ENCODE data around the gene DCC. TPM values are rescaled to one million over a fixed set of nuclear protein-coding genes. Genes with fewer than 3 reads are reported as not detected.

The DCC gene
- total and polyA plus RNA-seq, 9 of the 15 experiments (the other 6 are each of a cell fraction or from before 2014, with no cell fraction given), result not detected

DNA sequence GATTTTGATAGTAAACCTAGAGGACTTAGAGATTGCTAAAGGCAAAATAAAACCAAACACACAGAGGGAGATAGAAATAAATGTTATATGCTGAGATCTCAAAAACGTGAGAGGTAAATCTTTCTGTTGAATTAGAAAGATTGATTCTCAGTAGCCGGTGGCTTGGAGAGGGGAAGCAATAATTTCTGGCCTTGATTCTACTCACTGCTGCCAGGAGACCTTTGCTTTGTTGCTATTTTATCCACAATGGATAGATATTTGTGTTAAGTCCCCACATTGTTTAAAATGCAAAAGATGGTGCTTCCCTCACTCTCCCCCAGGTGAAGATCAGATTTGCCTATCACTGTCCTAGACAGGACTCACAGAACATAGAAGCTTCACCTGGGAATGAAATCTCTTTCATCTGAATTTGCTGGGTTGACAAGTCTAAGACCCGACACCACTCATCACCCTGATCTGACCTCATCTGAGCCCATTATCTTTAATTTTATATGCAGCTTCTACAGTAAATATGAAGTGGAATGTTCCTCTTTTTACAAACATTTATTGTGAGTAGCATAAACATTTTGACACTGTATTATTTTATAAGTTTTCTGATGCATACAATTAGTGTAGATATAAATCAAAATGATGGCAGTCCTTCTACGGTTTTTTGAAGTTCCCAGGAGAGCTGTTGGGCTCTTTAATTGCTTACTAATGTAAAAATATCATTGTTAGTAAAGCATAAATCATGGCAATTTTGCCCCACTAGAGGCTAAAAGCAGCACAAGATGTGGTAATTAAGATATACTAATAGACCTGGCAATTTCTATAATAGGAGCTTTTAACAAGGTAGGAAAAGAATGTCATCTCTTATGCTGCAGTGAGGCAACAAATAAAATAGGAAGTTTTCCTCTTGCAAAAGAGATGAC, 149.7 kb downstream of the DCC start:
- in situ Hi-C loops (cut with MboI) (no loop called here), intact Hi-C loops (cut with micrococcal nuclease) (no loop called here)
- H3K27me3 ChIP-seq (ENCODE audit: control insufficient read depth in 2 of 2, insufficient read depth in 2 of 2, low read length in 2 of 2), result no peaks in the 10 kb centered on the region
- ATAC-seq, result no peak
- no peaks in the 10 kb centered on the region for H3K4me1 ChIP-seq (replicated peaks in 1 of 2; ENCODE audit: control insufficient read depth in 2 of 2, insufficient read depth in 2 of 2, low read length in 2 of 2)
- H3K4me3 ChIP-seq, result no peak overlapping the region
- H2AFZ ChIP-seq (ENCODE audit: low read depth, low read length), result no peak overlapping the region
- H3K36me3 ChIP-seq (ENCODE audit: control insufficient read depth, insufficient read depth, low read length), result no peaks in the 10 kb centered on the region
- H3K4me2 ChIP-seq (ENCODE audit: insufficient read depth, low read length), result no peak overlapping the region
- whole genome bisulfite sequencing (ENCODE audit: insufficient coverage, low coverage, missing lambda C conversion rate), result 0% methylated on average over 4 of the region's 4 CpGs
- CTCF ChIA-PET (ENCODE audit: low intra/inter-chr PET ratio), result no interaction called here
- no peaks in the 10 kb centered on the region for H3K79me2 ChIP-seq (ENCODE audit: control insufficient read depth, insufficient read depth, low read length)
- DNase-seq (ENCODE audit: extremely low read depth in 1 of 4, low spot score in 3 of 4), result no peak
- H3K9ac ChIP-seq (ENCODE audit: insufficient read depth in 1 of 2, low read depth in 2 of 2, low read length in 2 of 2), result no peak overlapping the region
- BruUV-seq (replicated peaks), result no TSS peak
- H3K9me3 ChIP-seq (replicated peaks; ENCODE audit: control insufficient read depth, insufficient read depth, low read depth, low read length), result no peaks in the 10 kb centered on the region
- H3K27ac ChIP-seq (ENCODE audit: extremely low read depth, low read depth, low read length), result no peak overlapping the region
- H4K20me1 ChIP-seq (replicated peaks; ENCODE audit: control insufficient read depth, insufficient read depth, low read length), result no peaks in the 10 kb centered on the region
- H3K9me1 ChIP-seq (ENCODE audit: control insufficient read depth, insufficient read depth, low read length), result no peaks in the 10 kb centered on the region
- POLR2A ChIA-PET, result no interaction called here
- no peak for FAIRE-seq
- TF ChIP-seq OTX1 (CRISPR knock-in tag; IDR thresholded peaks at IDR 0.05), result no peak
- no peak for TF ChIP-seq BMI1 (IDR thresholded peaks at IDR 0.05; ENCODE audit: low read length)
- TF ChIP-seq, protein P1, sequence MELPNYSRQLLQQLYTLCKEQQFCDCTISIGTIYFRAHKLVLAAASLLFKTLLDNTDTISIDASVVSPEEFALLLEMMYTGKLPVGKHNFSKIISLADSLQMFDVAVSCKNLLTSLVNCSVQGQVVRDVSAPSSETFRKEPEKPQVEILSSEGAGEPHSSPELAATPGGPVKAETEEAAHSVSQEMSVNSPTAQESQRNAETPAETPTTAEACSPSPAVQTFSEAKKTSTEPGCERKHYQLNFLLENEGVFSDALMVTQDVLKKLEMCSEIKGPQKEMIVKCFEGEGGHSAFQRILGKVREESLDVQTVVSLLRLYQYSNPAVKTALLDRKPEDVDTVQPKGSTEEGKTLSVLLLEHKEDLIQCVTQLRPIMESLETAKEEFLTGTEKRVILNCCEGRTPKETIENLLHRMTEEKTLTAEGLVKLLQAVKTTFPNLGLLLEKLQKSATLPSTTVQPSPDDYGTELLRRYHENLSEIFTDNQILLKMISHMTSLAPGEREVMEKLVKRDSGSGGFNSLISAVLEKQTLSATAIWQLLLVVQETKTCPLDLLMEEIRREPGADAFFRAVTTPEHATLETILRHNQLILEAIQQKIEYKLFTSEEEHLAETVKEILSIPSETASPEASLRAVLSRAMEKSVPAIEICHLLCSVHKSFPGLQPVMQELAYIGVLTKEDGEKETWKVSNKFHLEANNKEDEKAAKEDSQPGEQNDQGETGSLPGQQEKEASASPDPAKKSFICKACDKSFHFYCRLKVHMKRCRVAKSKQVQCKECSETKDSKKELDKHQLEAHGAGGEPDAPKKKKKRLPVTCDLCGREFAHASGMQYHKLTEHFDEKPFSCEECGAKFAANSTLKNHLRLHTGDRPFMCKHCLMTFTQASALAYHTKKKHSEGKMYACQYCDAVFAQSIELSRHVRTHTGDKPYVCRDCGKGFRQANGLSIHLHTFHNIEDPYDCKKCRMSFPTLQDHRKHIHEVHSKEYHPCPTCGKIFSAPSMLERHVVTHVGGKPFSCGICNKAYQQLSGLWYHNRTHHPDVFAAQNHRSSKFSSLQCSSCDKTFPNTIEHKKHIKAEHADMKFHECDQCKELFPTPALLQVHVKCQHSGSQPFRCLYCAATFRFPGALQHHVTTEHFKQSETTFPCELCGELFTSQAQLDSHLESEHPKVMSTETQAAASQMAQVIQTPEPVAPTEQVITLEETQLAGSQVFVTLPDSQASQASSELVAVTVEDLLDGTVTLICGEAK (IDR thresholded peaks at IDR 0.05), result no peak
- TF ChIP-seq, protein P1 (CRISPR knock-in tag; IDR thresholded peaks at IDR 0.05), result no peak
- TF ChIP-seq FOXK1 (CRISPR knock-in tag; IDR thresholded peaks at IDR 0.05; ENCODE audit: borderline replicate concordance), result no peak
- TF ChIP-seq PHF8 (IDR thresholded peaks at IDR 0.05; ENCODE audit: borderline replicate concordance, low read length), result no peak
- TF ChIP-seq, protein P2, sequence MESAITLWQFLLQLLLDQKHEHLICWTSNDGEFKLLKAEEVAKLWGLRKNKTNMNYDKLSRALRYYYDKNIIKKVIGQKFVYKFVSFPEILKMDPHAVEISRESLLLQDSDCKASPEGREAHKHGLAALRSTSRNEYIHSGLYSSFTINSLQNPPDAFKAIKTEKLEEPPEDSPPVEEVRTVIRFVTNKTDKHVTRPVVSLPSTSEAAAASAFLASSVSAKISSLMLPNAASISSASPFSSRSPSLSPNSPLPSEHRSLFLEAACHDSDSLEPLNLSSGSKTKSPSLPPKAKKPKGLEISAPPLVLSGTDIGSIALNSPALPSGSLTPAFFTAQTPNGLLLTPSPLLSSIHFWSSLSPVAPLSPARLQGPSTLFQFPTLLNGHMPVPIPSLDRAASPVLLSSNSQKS (CRISPR knock-in tag; IDR thresholded peaks at IDR 0.05), result no peak
- TF ChIP-seq, protein P3, sequence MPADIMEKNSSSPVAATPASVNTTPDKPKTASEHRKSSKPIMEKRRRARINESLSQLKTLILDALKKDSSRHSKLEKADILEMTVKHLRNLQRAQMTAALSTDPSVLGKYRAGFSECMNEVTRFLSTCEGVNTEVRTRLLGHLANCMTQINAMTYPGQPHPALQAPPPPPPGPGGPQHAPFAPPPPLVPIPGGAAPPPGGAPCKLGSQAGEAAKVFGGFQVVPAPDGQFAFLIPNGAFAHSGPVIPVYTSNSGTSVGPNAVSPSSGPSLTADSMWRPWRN (IDR thresholded peaks at IDR 0.05; ENCODE audit: low read depth), result no peak
- TF ChIP-seq ZNF274 (IDR thresholded peaks at IDR 0.05; ENCODE audit: borderline replicate concordance, low read depth, low read length), result no peak
- TF ChIP-seq ZNF232 (CRISPR knock-in tag; IDR thresholded peaks at IDR 0.05), result no peak

All from K562 (cell line).